AG04450 (cell line): ENCODE data around the gene RALY. TPM values are rescaled to one million over a fixed set of nuclear protein-coding genes. Genes with fewer than 3 reads are reported as not detected.
A peak's percentile ranks its signal among the peaks of the same experiment; 100 is the strongest.

Experiments
- CTCF ChIA-PET: fragments of 300-600, 350-600 bp; formaldehyde crosslinking; extraction: SDS; loops from one replicate; lab custom pipeline; 2022; ENCODE audit warnings: antibody characterized with exemption, inconsistent platforms; lab: Charles Lee
- POLR2A ChIA-PET: fragments of 350-600 bp; formaldehyde crosslinking; extraction: SDS; loops from one replicate; lab custom pipeline; 2021; ENCODE audit warnings: antibody characterized with exemption, inconsistent platforms; lab: Yijun Ruan, JAX
- DNase-seq: peaks from one replicate; pipeline ENCODE4 v3.0.0-alpha.2; 2011; ENCODE audit warnings: low read depth, low spot score
- H3K27ac ChIP-seq: one replicate; pipeline ENCODE4 v1.5.1; 2012; ENCODE audit warnings: low read depth, low read length, control low read depth
- H3K27me3 ChIP-seq: one replicate; pipeline ENCODE4 v1.6.0; 2012; ENCODE audit warnings: low read length; ENCODE audit not compliant: control insufficient read depth, insufficient read depth
- H3K4me3 ChIP-seq: 2 replicates; pipeline ENCODE4 v1.5.1; 2011; ENCODE audit warnings: mild to moderate bottlenecking, low read depth, low read length, control low read depth
- H3K9me3 ChIP-seq: 2 replicates; pipeline ENCODE4 v1.5.1; 2012; ENCODE audit warnings: low read length; ENCODE audit not compliant: control insufficient read depth, insufficient read depth
- polyA plus RNA-seq: library from polyadenylated mRNA; depleted of rRNA; stranded (reverse); fragments of >200 nt; gene quantifications from 2 replicates; pipeline ENCODE4 v1.2.3, GENCODE V29; 2011
- TF ChIP-seq, protein P1 (sequence below): IDR thresholded peaks from 2 replicates; pipeline ENCODE4 v1.5.1; 2011; ENCODE audit warnings: low read depth, low read length, control low read depth, inconsistent platforms

Gene RALY
- polyA plus RNA-seq, 1 experiment, result 79.2 TPM

DNA sequence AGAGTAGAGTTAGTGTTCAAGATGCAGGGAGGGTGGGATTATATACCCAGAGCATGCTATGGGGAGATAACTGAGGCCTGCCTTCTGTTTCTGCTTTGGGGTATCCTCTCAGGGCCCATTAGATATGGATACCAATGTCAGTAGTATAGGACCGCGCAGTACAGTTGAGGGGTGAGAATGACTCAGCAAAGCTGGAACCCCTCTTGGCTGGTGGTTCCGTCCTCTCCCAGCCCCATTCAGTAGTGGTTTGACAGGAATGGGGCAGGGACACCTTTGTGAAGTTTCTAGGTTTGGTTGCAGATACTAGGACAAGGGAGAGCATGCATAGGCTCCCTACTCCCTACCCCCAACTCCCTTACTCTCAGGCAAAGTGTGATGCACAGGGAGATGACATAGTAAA is 70.6 kb downstream of the RALY start:
- POLR2A ChIA-PET, result interaction anchor here (2.7 kb wide), 1 partner anchor 71 kb away, joined by 13 read pairs; the partner anchor contains the start of gene RALY

DNA sequence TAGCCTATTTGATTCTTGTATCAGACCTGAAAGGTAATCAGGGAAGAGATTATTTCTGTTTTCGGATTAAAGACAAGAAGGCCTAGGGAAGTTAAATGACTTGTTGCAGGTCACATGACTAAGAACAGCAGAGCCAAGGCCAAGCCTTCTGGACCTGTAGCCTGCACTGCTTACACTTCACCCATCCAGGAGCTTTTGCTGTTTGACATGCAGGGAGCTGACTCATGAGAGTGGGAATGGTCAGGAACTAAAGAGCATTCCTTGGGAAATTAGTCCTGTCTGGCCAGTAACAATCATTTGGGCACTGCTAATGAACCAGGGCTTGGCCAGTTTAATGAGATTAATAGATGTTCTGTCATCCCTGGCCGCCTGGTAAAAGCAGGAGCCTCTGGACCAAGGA is 71.5 kb downstream of the RALY start:
- TF ChIP-seq, protein P1, sequence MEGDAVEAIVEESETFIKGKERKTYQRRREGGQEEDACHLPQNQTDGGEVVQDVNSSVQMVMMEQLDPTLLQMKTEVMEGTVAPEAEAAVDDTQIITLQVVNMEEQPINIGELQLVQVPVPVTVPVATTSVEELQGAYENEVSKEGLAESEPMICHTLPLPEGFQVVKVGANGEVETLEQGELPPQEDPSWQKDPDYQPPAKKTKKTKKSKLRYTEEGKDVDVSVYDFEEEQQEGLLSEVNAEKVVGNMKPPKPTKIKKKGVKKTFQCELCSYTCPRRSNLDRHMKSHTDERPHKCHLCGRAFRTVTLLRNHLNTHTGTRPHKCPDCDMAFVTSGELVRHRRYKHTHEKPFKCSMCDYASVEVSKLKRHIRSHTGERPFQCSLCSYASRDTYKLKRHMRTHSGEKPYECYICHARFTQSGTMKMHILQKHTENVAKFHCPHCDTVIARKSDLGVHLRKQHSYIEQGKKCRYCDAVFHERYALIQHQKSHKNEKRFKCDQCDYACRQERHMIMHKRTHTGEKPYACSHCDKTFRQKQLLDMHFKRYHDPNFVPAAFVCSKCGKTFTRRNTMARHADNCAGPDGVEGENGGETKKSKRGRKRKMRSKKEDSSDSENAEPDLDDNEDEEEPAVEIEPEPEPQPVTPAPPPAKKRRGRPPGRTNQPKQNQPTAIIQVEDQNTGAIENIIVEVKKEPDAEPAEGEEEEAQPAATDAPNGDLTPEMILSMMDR, result no peak
- H3K27ac ChIP-seq, result peak overlapping the region; percentile 39
- H3K9me3 ChIP-seq, result no peaks in the 10 kb centered on the region
- ChIA-PET POLR2A (interaction anchor here (0.5 to 2.7 kb wide), 5 partner anchors 8 to 127 kb away, joined by 3 to 13 read pairs (median 4); partner anchors contain the start of gene RALY), CTCF (interaction anchor here (2.0 kb wide), 1 partner anchor 203 kb away, joined by 11 read pairs; no protein-coding TSS in a partner anchor)
- DNase-seq, result peak; percentile 56
- H3K27me3 ChIP-seq, result no peaks in the 10 kb centered on the region
- no peak overlapping the region for H3K4me3 ChIP-seq

More for the DNA sequence above, 70.6 kb downstream of the RALY start:
- H3K4me3 ChIP-seq, result no peak overlapping the region
- no peak for DNase-seq
- TF ChIP-seq, protein P1, result no peak
- CTCF ChIA-PET, result interaction anchor here (0.5 to 2.0 kb wide), 2 partner anchors 83 to 202 kb away, joined by 3 to 11 read pairs; no protein-coding TSS in a partner anchor
- H3K27ac ChIP-seq, result no peak overlapping the region
- no peaks in the 10 kb centered on the region for H3K9me3 ChIP-seq
- H3K27me3 ChIP-seq, result no peaks in the 10 kb centered on the region

DNA sequence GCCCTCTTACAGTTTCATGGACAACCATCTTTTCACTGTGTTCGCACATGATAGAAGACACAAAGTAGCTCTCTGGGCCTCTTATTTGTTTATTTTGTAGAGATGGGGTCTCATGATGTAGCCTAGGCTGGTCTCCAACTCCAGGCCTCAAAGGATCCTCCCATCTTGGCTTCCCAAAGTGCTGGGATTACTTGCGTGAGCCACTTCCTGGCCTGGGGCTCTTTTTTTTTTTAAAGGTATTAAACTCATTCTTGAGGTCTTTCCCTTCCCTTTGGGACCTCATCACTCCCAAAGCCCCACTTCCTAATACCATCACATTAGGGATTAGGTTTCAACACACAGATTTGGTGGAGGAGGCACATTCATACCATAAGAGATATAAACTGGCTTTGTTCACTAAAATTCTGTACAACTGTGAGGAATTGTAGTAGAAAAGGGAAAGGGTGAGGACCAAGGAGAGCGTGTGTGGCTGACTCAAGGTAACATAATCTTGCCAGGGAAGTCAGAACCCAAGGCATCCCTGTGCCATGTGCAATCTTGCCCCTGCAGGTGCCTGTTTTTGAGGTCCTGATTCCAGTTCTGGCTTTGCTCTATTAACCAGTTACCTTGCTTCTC is 72.9 kb downstream of the RALY start:
- CTCF ChIA-PET, result no interaction called here
- TF ChIP-seq, protein P1, result no peak
- no peak overlapping the region for H3K27ac ChIP-seq
- no peaks in the 10 kb centered on the region for H3K9me3 ChIP-seq
- H3K27me3 ChIP-seq, result no peaks in the 10 kb centered on the region
- H3K4me3 ChIP-seq, result no peak overlapping the region
- POLR2A ChIA-PET, result no interaction called here
- no peak for DNase-seq

DNA sequence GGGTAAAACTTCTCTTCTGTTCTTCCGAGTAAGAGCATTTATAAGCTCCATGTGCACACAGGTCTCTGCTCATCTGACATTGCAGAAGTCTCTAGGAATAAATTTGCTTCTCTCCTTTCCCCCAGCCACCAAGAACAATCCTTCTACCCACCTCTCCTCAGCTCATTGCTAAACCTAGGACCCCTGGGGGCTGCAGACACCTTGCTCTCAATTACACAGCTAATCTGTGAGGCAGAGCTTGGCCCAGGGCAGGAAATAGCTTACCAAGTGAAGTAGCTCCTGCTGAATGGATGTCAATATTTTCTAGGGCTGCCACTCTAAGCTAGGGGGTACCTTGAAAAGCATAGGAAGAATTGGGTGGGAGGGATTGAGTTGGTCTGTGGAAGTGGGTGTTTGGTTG is 74.3 kb downstream of the RALY start:
- POLR2A ChIA-PET, result interaction anchor here (1.2 kb wide), 1 partner anchor 74 kb away, joined by 5 read pairs; the partner anchor contains the start of gene RALY
- Histone ChIP-seq H3K9me3 (no peaks in the 10 kb centered on the region), H3K27me3 (no peaks in the 10 kb centered on the region), H3K27ac (no peak overlapping the region), H3K4me3 (no peak overlapping the region)
- DNase-seq, result no peak
- CTCF ChIA-PET, result interaction anchor here (0.5 to 4.6 kb wide), 9 partner anchors 10 to 276 kb away, joined by 3 to 84 read pairs (median 5); no protein-coding TSS in a partner anchor
- TF ChIP-seq, protein P1, result no peak
